Inflammatory macrophage (primary cell): ENCODE data around the gene MT1B.
"Not testable (repeated sequence)": the region's sequence is repeated elsewhere in the genome, so short reads cannot be mapped to it uniquely, and the experiment has no call there.

Experiments
- DNase-seq, 2 donors: peaks; one replicate each; pipeline ENCODE4 v3.0.0-alpha.2; 2020 to 2022

The MT1B gene

GRCh38 chr16:56637814-56638750, 13.6 kb upstream of the MT1B start, which contains the start of gene MT1A:
TSS of gene MT1A (plus strand) at chr16:56638666. CDS start at chr16:56638739, 73 bp downstream.
- peak in 1 of 2 donors; percentile 33 for DNase-seq

GRCh38 chr16:56639045-56639444, 12.6 kb upstream of the MT1B start:
- no peak for DNase-seq

- DNase-seq: no peak
These were observed 11.6 kb upstream of the MT1B start for GRCh38 chr16:56640076-56640475.

GRCh38 chr16:56641166-56641565, 10.5 kb upstream of the MT1B start:
- no peak for DNase-seq

GRCh38 chr16:56643080-56643778, 8.5 kb upstream of the MT1B start:
- peak; percentile 80 to 85 for DNase-seq

- no peak for DNase-seq
These were observed 7.9 kb upstream of the MT1B start for GRCh38 chr16:56643833-56644232.

GRCh38 chr16:56645311-56645710, 6.4 kb upstream of the MT1B start:
- no peak for DNase-seq

- no peak for DNase-seq
These were observed 5.8 kb upstream of the MT1B start for GRCh38 chr16:56645838-56646237.

GRCh38 chr16:56647641-56648431, 3.9 kb upstream of the MT1B start:
- no peak for DNase-seq

GRCh38 chr16:56649271-56649670, 2.4 kb upstream of the MT1B start:
- DNase-seq: no peak

GRCh38 chr16:56649820-56650219, 1.9 kb upstream of the MT1B start:
- no peak for DNase-seq

- DNase-seq: no peak
These were observed 914 bp downstream of the MT1B start for GRCh38 chr16:56652600-56652999.

GRCh38 chr16:56653218-56653617, 1.5 kb downstream of the MT1B start:
- no peak for DNase-seq

- DNase-seq: peak; percentile 73 to 82
These were observed 6.1 kb downstream of the MT1B start, which contains the start of gene MT1F for GRCh38 chr16:56657555-56658326. TSS of gene MT1F (plus strand) at chr16:56657959. CDS start at chr16:56658059, 100 bp downstream.

GRCh38 chr16:56658327-56658875, 6.7 kb downstream of the MT1B start:
- no peak for DNase-seq

GRCh38 chr16:56662357-56663354, 11.0 kb downstream of the MT1B start:
- no peak for DNase-seq

GRCh38 chr16:56664506-56664905, 12.8 kb downstream of the MT1B start:
- no peak for DNase-seq

- DNase-seq: not testable (repeated sequence)
These were observed 13.9 kb downstream of the MT1B start for GRCh38 chr16:56665286-56666261.
